Smooth muscle cell of the brain vasculature (primary cell): ENCODE results near the gene ZFP3.
"Not testable (repeated sequence)": the region's sequence is repeated elsewhere in the genome, so short reads cannot be mapped to it uniquely, and the experiment has no call there.

Experiments used
- DNase-seq: peaks from one replicate; pipeline ENCODE4 v3.0.0-alpha.2; 2012; ENCODE audit warnings: low read depth, low spot score

The ZFP3 gene

DNA sequence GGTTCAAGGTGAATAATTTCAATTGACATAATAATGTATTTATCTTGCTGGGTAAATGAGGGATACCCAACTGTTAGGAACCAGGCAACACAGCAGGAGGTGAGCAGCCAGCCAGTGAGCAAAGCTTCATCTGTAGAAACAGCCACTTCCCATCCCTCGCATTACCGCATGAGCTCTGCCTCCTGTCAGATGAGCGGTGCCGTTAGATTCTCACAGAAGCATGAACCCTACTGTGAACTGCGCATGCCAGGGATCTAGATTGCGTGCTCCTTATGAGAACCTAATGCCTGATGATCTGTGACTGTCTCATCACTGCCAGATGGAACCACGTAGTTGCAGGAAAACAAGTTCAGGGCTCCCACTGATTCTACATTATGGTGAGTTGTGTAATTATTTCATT lies 46.6 kb downstream of the ZFP3 start:
- DNase-seq, result not testable (repeated sequence)

DNA sequence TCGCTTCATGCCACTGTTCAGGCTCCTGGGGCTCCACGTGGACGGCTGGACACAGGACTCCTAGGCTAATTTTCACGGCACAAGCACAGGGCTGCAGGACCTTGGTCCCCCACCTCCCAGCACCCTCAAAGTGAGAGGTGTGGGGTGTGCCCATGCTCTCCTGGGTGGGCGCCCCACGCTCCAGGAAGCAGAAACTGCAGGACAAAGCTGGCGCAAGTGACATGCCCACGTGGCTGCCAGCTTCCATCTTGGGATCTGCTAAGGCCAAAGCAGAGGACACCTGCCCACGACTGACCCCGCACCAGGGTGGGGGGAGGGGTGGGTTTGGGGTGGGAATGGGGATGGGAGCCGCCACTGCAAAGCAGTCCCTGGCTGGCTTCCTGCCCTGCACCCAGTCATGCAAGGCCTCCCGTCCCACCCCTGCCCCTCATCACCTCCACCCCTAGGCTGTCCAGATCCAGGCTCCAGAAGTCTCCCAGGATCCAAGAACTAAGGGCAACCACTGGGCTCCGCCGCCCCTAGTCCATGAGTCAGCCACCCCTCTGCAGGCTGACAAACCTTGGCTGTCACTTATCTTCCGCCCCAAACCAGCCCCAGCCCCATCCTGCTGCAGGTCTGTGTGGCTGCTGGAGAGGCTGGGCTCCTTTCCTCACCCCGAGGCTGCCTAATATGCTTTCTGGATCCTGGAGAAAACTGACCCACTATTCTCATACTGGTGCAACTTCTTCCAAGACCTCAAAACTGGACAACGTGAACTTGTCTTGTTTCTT lies 48.6 kb downstream of the ZFP3 start:
- DNase-seq, result no peak

DNA sequence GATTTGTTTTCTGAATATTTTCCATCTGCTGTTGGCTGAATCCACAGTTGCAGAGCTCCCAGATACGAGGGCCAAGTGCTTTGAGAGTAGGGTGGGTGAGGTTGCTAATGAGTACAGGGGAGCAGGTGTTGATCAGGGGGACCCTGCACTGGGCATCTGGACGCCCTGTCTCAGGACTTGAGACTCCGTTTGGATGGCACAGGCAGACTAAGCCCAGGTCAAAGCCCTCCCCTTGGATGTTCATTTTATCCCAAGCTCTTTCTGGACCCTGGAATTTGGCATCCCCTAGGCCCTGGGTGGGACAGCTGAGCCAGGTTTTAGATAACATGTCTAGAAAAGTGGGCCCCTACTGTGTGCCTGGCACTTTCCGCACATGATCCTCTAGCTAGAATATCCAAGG lies 49.6 kb downstream of the ZFP3 start:
- DNase-seq, result no peak

DNA sequence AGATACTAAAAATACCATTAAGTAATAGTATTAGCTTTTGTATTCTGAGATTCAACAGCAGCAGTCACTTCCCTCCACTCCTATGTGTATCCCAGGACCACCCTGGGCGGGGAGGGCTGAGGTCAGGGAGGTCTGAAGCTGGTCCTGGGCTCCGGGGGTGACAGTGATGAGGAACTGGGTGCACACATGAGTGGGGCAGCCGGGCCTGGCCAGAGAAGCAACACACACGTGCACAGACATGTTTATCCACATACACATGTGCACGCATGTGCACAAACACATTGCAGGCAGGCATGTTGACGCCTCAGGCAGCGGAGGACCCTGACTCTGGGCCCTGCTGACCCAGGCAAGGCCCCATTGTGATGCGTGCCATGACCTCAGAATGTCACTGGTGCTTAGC lies 50.1 kb downstream of the ZFP3 start:
- not testable (repeated sequence) for DNase-seq

DNA sequence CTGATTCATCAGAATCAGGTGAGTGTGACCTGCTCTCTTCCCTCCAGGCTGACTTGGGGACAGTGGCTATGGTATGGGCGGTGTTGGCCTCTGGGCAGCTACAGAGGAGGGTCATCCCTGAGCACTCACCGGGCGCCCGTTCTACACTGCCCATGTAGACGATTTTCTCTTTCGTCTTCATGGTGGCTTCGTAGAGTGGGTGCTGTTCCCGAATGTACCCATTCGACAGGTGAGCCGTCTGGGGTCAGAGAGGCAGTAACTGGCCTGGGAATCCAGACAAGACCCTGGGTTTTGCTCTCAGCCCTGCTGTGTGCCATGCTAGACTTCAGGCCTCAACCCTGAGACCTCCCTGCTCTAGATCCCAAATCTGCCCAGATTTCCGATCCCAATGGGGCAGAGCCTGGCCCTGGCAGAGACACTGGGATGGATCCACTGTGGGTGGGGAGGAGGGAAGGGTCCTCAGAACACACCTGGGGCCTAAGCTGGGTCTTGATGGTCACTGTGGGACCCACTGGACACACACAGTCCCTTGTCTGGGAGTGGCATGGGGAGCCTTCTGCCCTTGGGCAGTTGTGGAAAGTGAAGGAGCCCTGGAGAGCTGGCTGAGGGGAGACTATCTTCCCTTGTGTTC lies 50.8 kb downstream of the ZFP3 start:
- DNase-seq, result no peak

DNA sequence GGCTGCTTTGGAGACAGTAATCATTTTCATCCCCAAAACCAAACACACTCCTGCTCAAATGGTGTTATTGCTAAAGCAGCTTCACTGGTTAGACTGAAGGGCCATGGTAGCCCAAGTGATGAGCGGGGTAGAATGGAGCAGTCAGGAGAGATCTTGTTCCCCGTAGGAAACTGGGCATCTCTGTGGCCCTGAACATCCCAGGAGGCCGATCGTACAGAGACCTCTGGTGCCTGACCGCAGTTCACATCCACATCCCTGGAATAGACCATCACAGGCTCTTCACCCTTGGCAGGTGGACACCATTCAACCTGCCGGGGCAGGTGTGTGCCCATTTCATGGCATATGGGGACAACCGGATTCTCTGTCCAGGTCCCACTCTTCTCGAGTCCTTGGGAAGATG lies 51.5 kb downstream of the ZFP3 start:
- not testable (repeated sequence) for DNase-seq

DNA sequence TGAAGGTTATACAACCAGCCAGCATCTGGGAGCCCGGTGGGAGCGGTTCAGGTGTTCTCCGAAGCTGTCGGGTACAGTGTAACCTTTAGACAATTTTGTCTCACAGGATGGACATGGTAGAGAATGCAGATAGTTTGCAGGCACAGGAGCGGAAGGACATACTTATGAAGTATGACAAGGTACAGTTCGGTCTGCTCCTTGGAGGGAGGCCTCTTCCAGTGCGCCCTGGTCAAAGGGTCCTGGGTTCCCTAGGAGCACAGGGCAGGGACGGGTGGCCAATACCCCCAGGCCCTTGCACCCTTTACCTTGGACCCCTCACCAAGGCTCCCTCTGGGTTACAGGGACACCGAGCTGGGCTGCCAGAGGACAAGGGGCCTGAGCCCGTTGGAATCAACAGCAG lies 52.0 kb downstream of the ZFP3 start:
- not testable (repeated sequence) for DNase-seq

DNA sequence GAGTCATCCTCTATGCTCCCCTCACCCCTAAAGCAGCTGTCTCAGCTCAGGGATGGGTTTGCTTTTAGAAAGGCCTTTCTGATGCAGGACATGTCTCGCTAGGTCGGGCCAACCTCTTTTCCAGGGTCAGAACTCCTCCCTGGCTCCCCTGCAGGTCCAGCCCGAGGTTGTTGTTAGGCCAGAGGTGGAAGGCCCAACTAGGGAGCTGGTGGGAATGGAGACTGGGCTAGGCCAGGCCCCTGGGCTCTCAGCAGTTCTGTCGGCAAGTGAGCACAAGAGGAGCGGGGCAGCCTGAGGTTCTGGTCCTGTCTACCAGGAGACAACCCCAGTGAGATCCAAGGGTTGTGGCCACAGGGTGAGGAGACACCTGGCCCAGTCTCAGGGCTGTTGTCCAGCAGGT lies 52.4 kb downstream of the ZFP3 start:
- DNase-seq, result not testable (repeated sequence)

DNA sequence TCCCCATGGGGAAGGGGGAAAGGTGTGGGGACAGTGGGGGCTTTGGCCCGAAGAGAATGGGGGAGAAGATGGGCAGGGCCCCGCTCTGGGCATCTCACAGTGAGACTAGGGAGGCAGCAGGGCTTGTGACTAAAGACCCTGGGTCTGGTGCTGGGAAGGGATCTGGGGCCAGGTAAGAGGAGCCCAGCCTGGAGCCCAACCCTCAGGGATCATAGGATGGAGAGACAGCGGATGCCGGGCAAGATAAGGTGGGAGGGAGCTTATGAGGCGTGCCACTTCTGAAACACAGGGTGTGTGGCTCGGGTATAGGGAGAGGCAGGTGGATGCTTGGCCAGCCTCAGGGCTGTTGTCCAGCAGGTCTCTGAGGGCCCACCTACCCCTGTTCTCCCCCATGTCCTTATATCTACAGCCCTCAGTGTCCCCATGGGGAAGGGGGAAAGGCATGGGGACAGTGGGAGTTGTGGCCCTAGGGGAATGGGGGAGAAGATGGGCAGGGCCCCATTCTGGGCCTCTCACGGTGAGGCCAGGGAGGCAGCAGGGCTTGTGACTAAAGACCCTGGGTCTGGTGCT lies 53.0 kb downstream of the ZFP3 start:
- DNase-seq, result no peak

DNA sequence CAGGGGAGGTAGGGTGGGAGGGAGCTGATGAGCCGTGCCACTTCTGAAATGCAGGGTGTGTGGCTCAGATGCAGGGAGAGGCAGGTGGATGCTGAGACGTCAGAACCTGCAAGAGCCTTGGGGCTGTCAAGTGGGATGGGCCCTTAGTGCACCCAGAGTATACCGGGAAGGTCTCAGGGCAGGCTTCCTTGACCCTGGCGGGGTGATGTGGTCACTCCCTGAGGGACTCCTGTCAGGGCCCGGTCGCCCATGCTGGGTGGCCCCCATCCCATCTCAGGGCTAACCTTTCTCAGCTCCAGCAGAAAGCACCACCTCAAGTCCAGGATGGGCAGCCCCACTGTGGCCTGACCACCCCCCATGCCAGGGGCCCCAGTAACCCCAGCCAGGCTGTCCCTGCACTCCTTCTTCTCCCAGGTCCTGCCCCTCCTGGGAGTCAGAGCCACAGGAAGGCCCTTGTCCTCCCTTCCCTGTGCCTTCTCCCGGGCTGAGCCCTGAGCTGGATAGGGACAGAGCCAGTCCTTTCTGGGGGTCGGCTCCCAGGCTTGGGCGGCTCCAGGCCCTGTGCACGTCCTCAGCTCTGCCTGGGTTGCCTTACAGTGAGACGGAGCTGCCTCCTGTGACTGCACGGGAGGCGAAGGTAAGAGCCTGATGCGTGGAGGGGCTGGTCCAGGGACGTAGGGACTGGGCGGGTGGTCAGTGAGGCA lies 53.7 kb downstream of the ZFP3 start:
- DNase-seq, result not testable (repeated sequence)

DNA sequence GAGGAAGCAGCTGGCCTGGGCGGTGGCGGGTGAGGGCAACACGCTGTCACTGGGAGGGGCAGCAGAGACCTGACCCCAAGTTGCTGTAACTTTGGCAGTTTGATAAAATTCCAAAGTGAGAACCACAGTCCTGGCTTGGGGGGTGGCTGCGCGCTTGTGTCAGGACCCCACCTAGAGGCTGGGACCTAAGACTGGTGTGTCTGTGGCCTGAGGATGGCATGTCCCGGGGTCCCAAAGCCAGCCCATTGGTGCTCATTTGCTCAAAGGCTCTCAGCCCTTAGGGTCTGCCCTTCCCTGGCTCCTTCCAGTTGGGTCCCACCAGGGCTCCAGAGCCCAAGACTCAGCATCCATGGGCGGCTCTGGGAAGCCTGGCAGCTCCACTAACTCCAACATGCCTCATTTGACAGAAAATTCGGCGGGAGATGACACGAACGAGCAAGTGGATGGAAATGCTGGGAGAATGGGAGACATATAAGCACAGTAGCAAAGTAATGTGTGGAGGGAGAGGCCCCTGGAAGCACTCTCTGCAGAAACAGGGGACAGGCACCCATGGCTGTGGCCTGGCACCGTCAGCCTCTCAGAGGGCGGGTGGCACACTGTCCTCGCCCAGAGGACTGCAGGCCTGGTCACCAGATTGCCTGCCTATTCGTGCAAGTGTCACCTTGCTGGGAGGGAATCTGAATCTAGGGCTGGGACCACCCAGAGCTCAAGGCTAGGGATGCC lies 54.4 kb downstream of the ZFP3 start:
- not testable (repeated sequence) for DNase-seq

DNA sequence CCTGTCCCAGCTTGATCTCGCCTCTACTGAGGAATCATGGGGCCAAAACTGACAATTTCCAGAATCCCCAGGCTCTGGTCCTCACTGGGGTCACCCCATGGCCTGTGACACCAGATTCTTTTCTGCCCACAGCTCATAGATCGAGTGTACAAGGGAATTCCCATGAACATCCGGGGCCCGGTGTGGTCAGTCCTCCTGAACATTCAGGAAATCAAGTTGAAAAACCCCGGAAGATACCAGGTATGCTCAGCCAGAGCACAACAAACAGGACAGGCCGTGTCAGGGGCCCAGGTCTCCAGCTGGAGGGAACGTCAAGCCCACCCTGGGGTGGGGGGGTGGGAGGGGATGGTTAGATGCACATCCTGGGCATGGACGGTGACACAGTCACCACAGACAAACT lies 55.0 kb downstream of the ZFP3 start:
- DNase-seq, result no peak

DNA sequence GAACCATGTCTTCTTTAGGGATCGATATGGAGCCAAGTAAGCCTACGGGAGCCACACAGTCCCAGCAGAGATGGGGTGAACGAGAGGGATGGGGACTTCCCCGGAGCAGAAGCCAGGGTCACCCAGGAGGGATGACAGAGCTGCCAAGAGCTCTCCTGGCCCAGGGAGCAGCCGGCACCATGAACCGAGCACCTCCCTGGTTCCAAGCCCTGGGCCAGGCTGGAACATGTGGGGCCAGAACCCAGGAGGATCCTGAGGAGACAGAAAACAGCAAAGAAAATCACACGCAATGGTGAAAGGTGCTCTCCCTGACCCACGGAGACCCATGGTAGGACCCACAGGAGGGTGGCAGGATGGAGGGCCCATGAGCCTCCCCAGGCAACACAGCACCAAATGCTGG lies 55.7 kb downstream of the ZFP3 start:
- DNase-seq, result not testable (repeated sequence)

DNA sequence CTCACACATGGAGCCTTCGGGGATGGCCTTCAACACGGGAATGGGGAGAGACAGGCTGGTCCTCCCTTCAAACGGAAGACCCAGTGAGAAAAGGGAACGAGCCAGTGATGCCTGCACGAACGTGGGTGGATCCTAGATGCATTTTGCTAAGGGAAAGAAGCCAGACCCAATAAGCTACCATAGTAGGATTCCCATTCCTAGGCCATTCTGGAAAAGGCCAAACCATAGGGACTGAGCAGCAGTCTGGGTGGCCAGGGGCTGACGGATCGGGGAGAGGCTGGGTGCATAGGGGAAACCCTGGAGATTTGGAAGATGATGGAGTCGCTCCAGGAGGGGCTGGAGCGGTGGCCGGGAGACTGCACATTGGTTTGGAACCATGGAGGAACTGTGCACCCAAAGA lies 56.3 kb downstream of the ZFP3 start:
- not testable (repeated sequence) for DNase-seq

DNA sequence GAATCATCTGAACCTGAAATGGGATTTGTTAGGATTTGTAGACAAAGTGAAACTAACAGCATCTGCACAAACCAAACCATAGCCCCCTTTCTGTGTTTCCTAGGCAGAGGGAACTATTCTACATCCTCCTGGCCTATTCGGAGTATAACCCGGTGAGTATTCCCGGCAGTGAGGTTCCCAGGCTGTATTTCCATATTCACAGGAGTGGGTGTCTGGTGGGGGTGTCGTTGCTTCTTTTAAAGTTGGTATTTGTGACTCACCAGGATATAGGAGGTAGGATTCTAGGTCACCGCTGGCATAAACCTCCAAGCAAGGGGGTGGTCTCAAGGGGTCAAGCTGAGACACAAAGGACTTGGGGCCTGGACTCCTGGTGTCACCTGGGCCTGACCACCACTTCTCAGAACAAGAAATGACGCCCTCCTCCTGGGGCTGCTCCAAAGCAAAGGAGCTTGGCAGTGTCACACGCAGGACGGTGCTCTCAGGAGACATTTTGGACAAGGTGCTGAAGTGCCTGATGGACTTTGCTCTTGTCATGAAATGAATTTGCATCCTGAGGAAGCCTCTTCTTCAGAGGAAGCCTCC lies 57.0 kb downstream of the ZFP3 start:
- not testable (repeated sequence) for DNase-seq

DNA sequence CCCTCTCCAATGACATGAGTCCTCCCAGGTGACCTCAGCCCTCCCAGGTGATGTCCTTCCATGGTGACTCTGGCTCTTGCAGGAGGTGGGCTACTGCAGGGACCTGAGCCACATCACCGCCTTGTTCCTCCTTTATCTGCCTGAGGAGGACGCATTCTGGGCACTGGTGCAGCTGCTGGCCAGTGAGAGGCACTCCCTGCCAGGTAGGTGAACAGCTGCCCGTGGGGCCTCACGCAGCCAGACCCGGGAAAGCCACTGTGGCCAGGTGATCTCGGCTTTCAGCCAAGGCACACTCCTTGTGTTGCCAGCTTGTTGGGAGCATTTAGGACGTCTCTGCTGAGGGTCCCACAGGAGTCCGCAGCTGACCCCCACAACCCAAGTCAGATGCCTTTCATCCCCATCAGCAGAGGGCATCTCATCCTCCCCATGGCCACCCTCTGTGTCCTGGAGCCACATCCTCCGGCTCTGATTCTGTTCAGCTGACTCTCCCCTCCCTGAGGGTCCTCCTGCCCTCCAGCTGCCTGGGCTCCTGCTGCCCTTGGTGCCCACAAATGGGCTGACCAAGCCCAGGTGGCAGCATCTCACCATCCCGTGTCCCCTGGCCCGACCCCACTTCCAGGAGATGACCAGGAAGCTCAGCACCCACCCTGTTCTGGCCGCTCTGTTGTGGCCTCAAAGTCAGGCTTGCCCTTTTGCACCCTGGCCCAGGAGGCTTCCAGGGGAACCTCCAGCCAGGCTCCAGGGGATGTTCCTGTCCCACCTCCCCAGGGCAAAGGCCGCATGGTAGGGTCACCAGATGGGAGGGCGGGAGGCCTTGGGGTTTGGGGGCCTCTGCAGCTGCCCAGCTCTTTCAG lies 57.7 kb downstream of the ZFP3 start:
- no peak for DNase-seq

DNA sequence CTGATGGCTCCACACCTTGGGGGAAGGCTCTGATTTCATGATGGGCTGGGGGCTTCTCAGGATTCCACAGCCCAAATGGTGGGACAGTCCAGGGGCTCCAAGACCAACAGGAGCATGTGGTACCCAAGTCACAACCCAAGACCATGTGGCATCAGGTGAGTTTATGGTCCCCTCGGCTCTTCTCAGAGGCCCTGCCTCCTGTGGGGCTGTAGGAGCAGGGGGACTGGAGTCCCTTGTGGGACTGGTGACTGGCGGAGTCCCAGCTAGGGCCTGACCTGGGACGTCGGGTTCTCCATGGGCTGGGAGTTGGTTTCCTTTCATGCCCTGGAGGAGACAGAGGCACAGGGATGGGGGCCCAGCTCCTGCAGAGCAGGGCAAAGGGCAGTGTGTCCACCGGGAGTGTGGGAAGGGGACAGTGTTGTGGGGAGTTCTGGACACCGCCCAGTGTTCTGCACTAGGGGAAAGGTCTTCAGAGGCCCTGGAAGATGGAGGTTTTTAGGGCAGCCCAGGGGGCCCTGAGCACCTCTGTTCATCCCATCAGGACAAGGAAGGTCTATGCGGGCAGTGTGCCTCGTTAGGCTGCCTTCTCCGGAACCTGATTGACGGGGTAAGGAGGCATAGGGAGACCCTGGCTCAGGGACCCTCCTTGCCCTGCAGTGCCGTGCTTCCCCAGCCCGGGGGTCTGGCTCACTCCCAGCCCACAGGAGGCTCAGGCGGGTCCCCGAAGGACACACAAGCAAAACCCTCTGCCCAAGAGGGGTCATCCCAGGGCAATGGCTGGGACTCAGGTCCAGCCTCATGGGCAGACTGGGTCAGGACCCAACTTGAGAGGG lies 58.5 kb downstream of the ZFP3 start:
- not testable (repeated sequence) for DNase-seq

DNA sequence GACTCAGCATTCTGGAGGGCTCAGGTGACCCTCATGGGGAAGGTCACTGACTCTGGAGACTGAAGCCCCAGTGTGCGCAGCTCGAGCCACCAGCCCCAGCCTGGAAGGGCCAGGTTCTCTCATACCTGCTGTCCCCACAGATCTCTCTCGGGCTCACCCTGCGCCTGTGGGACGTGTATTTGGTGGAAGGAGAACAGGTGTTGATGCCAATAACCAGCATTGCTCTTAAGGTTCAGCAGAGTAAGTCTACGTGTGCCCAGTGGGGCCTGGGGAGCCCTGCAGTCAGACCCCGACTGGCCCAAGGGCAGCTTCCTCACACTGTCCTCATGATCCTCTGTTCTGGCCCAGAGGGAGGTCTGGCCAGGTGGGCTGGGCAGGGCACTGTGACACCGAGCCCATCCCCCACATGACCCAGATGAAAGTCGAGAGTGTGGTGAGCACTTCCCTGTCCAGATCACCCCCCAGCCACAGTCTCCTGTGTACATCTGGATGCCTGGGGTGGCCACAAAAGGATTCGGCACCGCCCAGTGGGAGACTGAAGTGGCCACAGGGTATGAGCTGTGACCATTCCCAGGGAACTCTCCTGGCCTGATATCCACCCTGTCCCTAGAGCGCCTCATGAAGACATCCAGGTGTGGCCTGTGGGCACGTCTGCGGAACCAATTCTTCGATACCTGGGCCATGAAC lies 59.4 kb downstream of the ZFP3 start:
- DNase-seq, result not testable (repeated sequence)

DNA sequence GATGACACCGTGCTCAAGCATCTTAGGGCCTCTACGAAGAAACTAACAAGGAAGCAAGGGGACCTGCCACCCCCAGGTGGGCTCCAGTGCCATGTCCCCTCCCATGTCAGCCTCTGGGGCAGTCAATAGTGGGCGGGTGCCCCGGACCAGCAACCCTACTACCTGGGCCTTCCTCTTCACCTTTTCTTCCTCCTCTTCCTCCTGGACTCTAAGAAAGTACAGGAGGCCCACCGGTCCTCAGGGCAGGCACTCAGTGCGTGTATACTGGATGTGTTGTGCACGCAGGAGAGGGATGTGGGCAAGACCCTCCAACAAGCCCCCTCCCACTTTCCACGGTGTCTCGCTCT lies 59.9 kb downstream of the ZFP3 start:
- not testable (repeated sequence) for DNase-seq
